Mucosa of stomach (tissue), 1 donor: ENCODE measurements around the gene CNTNAP2.

ENCODE experiments used
- H3K27me3 ChIP-seq: one replicate; pipeline ENCODE4 v1.7.0; 2013; ENCODE audit warnings: mild to moderate bottlenecking, low read length; ENCODE audit not compliant: control insufficient read depth, insufficient read depth
- H3K36me3 ChIP-seq: one replicate; pipeline ENCODE4 v1.7.0; 2013; ENCODE audit warnings: low read length; ENCODE audit not compliant: control insufficient read depth, insufficient read depth
- H3K4me1 ChIP-seq: one replicate; pipeline ENCODE4 v1.7.0; 2013; ENCODE audit warnings: mild to moderate bottlenecking, low read length; ENCODE audit not compliant: control insufficient read depth, insufficient read depth
- H3K4me3 ChIP-seq: one replicate; pipeline ENCODE4 v1.7.0; 2013; ENCODE audit warnings: low read length
- H3K9ac ChIP-seq: one replicate; pipeline ENCODE4 v1.7.0; 2013; ENCODE audit warnings: mild to moderate bottlenecking, low read length, moderate library complexity
- H3K9me3 ChIP-seq: one replicate; pipeline ENCODE4 v1.7.0; 2013; ENCODE audit warnings: mild to moderate bottlenecking, low read length, moderate library complexity; ENCODE audit not compliant: control insufficient read depth
- donor health status: Pancreatic carcinoma.

The CNTNAP2 gene

DNA sequence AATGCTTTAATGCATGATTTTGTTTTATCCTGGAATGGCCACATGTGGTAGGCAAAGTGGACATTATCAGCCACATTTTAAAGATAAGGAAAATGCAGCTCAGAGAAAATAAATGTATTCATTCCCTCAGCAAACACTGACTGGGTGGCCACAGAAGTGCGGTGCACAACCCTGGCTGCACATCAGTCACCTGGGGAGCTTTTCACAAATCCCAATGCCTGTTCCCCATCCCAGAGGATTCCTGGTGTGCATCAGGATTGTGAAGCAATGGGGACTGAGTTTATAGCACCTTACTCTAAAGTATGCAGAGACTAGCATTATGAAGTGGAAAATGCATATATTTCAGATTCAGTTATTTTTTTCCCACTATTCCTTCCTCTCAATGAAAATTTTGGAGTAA is 2280.5 kb downstream of the CNTNAP2 start:
- Histone ChIP-seq H3K27me3 (no peaks in the 10 kb centered on the region), H3K9me3 (no peaks in the 10 kb centered on the region), H3K4me1 (no peaks in the 10 kb centered on the region), H3K36me3 (no peaks in the 10 kb centered on the region), H3K4me3 (no peak overlapping the region), H3K9ac (no peak overlapping the region)

DNA sequence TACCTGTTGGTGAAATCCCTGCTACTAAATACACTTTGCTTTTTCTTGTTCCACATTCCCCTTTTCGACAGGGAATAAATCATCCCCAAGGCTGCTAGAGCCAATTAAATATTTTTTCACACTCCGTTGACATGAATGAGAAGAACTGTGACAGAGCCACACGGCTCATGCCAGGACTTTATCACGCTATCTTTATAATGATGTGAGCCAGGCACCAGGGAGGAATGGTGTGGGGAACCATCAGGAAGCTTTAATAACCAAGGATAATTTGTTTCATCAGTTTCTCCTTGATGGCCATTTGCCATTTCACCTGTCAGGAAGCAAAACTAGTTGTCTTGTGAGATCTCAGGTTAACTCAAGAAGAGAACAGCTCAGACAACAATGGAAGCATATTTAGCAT is 2280.9 kb downstream of the CNTNAP2 start:
- Histone ChIP-seq H3K9me3 (no peaks in the 10 kb centered on the region), H3K27me3 (no peaks in the 10 kb centered on the region), H3K4me1 (no peaks in the 10 kb centered on the region), H3K9ac (no peak overlapping the region), H3K4me3 (no peak overlapping the region), H3K36me3 (no peaks in the 10 kb centered on the region)

DNA sequence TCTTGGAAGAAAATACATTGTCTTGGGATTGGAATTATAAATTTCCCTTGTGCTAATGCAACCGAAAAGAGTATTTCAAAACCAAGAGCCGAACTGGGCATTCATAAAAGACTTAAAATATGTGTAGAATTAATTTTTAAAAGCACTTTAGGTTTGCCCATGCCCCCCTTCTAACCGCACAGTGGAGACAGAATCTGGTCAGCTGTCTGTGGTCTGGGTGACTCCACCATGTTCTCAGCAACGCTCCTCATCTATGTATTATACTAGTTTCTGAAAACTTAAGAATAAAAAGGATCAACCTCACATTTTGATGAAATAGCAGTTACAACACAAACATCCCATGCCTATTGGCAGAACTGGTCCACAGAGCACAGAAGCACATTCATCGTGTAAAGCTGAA is 2281.4 kb downstream of the CNTNAP2 start:
- H3K4me3 ChIP-seq, result no peak overlapping the region
- H3K4me1 ChIP-seq, result no peaks in the 10 kb centered on the region
- H3K9ac ChIP-seq, result no peak overlapping the region
- H3K27me3 ChIP-seq, result no peaks in the 10 kb centered on the region
- no peaks in the 10 kb centered on the region for H3K9me3 ChIP-seq
- H3K36me3 ChIP-seq, result no peaks in the 10 kb centered on the region

DNA sequence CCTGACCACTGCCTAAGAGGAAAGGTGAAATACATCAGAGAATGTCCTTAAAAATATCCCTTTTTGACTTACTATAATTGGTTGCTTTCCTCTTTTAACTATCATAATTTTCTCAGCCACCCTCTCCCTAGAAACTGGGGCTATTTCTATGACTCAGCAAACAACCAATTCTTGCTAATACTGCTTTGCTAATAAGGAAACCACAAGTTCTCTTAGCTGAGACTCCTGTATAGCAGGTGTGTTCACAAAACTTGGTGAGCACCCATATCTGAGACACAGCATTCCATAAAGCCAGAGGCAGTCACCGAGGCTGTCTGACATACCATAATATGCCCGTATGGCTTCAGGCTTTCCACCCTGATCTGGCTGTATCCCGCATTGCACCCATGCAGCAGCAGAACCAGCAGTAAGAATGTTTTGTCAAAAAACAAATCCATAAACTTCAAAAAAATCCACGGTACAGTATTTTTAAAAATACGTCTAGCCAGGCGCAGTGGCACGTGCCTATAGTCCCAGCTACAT is 2282.3 kb downstream of the CNTNAP2 start:
- Histone ChIP-seq H3K9ac (no peak overlapping the region), H3K36me3 (no peaks in the 10 kb centered on the region), H3K27me3 (no peaks in the 10 kb centered on the region), H3K9me3 (no peaks in the 10 kb centered on the region), H3K4me1 (no peaks in the 10 kb centered on the region), H3K4me3 (no peak overlapping the region)

DNA sequence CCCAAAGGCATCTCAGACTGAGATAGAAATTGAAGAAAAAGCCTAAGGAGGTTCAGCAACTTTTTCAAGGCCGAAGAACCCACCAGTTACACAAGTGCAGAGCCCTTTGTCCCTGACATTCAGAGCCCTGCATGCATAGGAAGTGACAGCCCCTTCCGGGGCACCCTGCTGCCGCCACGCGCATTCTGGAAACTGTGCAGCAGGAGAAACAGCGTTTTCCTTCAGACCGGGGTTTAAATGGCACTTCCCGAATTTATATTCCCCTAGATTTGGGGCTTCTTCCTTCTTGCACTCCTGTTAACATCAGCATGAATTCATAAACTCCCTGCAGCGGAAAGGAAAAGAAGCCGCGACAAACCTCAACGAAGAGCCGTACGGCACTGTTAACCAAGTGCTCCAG is 2283.5 kb downstream of the CNTNAP2 start:
- Histone ChIP-seq H3K36me3 (no peaks in the 10 kb centered on the region), H3K9me3 (no peaks in the 10 kb centered on the region), H3K4me3 (no peak overlapping the region), H3K9ac (no peak overlapping the region), H3K27me3 (no peaks in the 10 kb centered on the region), H3K4me1 (no peaks in the 10 kb centered on the region)

DNA sequence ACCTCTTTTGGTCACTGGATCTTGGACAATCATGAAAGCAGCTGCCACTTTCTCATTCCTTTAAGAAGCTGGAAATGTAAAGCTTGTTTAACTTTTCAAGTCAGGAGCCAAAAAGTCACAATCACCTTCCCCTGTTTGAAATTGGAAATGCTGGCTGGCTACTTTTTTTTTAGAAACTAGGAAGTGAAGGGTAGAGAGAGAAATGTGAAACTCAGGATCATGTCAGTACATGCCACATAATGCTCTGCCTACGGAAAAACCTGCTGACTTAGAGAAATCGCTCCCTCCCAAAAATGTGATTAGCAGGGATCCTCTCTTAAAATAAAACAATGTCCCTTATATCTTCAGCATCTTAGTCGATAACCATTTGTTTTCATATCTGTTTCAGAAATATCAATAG is 2285.6 kb downstream of the CNTNAP2 start:
- H3K4me1 ChIP-seq, result no peaks in the 10 kb centered on the region
- H3K9ac ChIP-seq, result no peak overlapping the region
- H3K9me3 ChIP-seq, result no peaks in the 10 kb centered on the region
- H3K27me3 ChIP-seq, result no peaks in the 10 kb centered on the region
- H3K4me3 ChIP-seq, result no peak overlapping the region
- H3K36me3 ChIP-seq, result no peaks in the 10 kb centered on the region

DNA sequence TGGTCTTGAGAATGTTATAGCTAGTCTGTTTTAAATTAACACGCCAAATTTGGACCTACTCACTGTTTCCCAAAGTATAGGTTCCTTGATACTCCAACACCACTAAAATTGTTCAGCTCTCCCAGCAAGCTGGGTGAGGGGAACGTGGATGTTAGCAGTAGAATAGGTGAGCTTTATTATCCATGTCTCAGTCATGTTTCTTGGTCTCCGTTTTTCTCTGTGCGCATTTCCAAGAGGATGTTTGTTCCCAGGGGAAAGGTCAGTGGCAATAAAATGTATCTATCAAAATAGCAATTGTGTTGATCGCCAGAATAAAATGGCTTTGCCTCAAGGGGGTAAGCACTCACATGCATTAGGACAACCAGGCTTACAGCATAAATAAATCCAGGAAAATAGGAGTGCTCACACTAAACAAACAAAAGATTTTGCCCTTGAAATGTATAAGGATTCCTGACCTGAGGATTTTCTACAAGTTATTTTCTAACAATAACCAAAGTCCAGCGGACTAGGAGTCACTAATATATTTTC is 2286.9 kb downstream of the CNTNAP2 start:
- Histone ChIP-seq H3K36me3 (no peaks in the 10 kb centered on the region), H3K9me3 (no peaks in the 10 kb centered on the region), H3K4me3 (no peak overlapping the region), H3K27me3 (no peaks in the 10 kb centered on the region), H3K4me1 (no peaks in the 10 kb centered on the region), H3K9ac (no peak overlapping the region)

DNA sequence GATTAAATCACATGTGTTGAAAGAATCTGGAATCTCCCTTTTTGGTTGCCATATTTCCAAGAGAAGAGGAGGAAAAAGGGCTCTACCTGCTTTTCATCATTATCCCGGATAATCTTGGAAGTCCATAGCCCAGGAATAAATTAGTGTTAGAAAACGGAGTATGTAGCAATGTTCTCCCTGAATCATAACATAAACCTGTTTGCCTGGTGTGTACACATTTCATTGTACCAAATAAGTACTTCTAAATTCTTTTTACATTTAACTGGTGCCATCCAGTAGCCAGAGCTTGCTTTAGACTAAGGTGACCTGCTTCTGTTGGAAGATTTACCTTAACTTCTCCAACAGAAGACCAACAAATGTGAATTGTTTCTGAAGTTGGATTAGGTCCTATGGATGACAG is 2291.7 kb downstream of the CNTNAP2 start:
- Histone ChIP-seq H3K27me3 (no peaks in the 10 kb centered on the region), H3K9ac (no peak overlapping the region), H3K4me1 (no peaks in the 10 kb centered on the region), H3K9me3 (no peaks in the 10 kb centered on the region), H3K4me3 (no peak overlapping the region), H3K36me3 (no peaks in the 10 kb centered on the region)

DNA sequence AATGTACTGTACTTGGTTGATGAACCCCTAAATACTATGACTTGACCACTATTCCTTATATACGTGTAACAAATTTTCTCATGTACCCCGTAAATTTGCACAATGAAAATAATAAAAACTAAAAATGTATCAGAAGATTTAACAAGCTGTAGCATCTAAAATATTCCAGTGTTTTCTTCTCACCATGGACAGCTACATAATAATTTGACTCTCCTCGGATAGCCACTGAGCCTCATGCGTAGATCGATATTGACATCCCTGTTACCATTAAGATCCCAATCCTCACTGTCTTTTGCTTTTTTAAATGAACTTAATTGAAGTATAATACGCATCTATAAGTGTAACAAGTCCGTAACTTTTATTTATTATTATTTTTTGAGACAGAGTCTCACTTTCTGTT is 2294.3 kb downstream of the CNTNAP2 start:
- H3K4me3 ChIP-seq, result no peak overlapping the region
- H3K4me1 ChIP-seq, result no peaks in the 10 kb centered on the region
- no peaks in the 10 kb centered on the region for H3K27me3 ChIP-seq
- no peaks in the 10 kb centered on the region for H3K36me3 ChIP-seq
- no peaks in the 10 kb centered on the region for H3K9me3 ChIP-seq
- H3K9ac ChIP-seq, result no peak overlapping the region

DNA sequence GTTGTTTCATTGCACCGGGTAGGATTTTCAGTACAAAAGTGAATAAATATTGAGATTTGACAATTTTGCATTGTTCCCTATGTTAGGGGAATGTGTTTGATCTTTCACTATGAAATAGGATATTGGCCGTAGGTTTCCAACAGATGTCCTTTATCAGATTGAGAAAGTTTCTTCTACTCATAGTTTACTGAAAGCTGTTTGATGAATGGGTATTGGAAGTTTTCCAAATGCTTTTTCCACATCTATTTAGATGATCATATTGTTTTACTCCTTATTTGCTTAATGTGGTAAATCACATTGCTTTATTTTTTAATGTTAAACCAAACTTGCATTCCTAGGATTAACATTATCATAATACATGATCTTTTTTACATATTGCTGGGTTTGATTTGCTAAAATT is 2296.1 kb downstream of the CNTNAP2 start:
- Histone ChIP-seq H3K9me3 (no peaks in the 10 kb centered on the region), H3K4me3 (no peak overlapping the region), H3K4me1 (no peaks in the 10 kb centered on the region), H3K27me3 (no peaks in the 10 kb centered on the region), H3K36me3 (no peaks in the 10 kb centered on the region), H3K9ac (no peak overlapping the region)

DNA sequence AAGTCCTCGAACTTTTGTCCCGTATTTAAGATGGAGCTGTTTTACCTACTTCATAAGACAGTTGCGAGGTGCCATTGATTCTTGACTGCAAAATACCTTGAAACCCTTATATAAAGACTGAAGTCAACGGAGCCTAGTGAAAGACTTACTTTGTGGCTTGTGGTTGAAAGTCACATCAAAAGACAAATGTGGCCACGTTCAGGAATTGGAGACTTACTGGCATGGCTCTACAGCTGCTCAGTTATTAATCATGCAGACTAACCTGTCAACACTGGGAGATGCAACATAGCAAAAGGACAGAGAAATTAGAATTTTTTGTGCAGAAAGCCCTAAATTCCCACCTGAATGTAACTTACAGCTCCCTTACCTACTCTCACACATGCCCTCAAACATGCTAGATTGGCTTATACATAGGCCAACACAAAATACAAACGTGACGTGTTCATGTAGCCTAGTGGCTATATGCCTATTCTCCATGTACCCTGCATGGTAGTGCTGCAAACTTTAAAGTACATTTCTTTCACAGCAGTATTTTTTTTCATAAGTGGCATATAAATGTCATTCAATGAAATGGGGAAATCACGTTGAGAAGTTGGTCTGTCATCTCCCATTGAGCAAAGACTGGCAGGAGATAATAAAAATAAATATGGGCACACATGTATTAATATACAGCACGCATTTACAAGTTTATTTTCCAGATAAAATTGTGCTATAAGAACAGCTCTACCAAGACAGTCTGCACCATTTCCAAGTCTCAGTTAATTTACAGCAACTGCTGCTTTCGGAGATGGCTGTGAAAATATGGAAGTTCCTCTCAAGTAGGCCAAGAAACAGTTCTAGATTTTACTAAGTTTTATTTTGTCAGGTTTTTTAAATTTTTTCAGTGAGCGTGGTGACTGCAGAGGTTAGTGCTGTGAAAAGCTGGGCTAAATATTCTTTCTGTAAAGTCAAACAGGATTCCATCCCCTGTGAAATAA is 2303.5 kb downstream of the CNTNAP2 start:
- Histone ChIP-seq H3K9ac (no peak overlapping the region), H3K27me3 (no peaks in the 10 kb centered on the region), H3K36me3 (no peaks in the 10 kb centered on the region), H3K4me3 (no peak overlapping the region), H3K4me1 (no peaks in the 10 kb centered on the region), H3K9me3 (no peaks in the 10 kb centered on the region)

DNA sequence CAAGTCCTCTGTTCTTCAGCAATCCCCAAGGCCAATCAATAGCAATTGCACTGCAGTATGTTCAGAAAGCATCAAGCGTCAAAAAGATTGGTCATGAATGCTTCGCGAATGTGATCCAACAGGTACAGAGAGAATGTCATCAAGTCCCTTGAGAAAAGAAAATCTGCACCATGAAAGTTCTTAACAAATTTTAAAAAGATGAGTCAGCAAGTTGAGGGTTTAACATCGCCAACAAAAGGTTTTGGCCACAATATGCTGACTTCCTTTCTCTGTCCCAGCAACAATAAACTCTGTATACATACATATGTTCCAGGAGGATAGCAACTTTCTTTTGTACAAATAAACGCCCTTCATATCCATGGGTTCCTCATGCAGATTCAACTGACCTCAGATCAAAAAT is 2305.4 kb downstream of the CNTNAP2 start:
- Histone ChIP-seq H3K27me3 (no peaks in the 10 kb centered on the region), H3K36me3 (no peaks in the 10 kb centered on the region), H3K4me3 (no peak overlapping the region), H3K9me3 (no peaks in the 10 kb centered on the region), H3K4me1 (no peaks in the 10 kb centered on the region), H3K9ac (no peak overlapping the region)
